Ureter (tissue), 1 donor: ENCODE data around the gene TMEM209. TPM values are rescaled to one million over a fixed set of nuclear protein-coding genes. Genes with fewer than 3 reads are reported as not detected.
"Not testable (repeated sequence)": the region's sequence is repeated elsewhere in the genome, so short reads cannot be mapped to it uniquely, and the experiment has no call there.

Experiments
- DNase-seq: peaks from one replicate; pipeline ENCODE4 v3.0.0-alpha.2; 2020; ENCODE audit warnings: low spot score
- total RNA-seq: library from RNA; stranded (reverse); gene quantifications from one replicate; pipeline ENCODE4 v1.2.4, GENCODE V29; 2023
- donor health status: DM: yes; HTN: yes; CAD: no.

Gene TMEM209
- total RNA-seq, 1 donor from 2014 or later = 36.5 TPM

GRCh38 chr7:130218806-130219620 lies 13.8 kb upstream of the TMEM209 start:
- no peak for DNase-seq

GRCh38 chr7:130216750-130217149 lies 11.5 kb upstream of the TMEM209 start:
- no peak for DNase-seq

GRCh38 chr7:130216025-130216424 lies 10.8 kb upstream of the TMEM209 start:
- DNase-seq = no peak

- DNase-seq = no peak
Measured at GRCh38 chr7:130213828-130214227, 8.6 kb upstream of the TMEM209 start.

- DNase-seq = no peak
Measured at GRCh38 chr7:130210181-130210935, 5.2 kb upstream of the TMEM209 start.

- DNase-seq = no peak
Measured at GRCh38 chr7:130208516-130208915, 3.3 kb upstream of the TMEM209 start.

GRCh38 chr7:130207642-130208041 lies 2.4 kb upstream of the TMEM209 start, which contains the start of gene SSMEM1:
Gene SSMEM1 (plus strand): TSS chr7:130207860. CDS start chr7:130207911, 51 bp downstream.
- no peak for DNase-seq

- DNase-seq = no peak
Measured at GRCh38 chr7:130207033-130207432, 1.8 kb upstream of the TMEM209 start.

GRCh38 chr7:130201796-130202195 lies 3.4 kb downstream of the TMEM209 start:
- DNase-seq = no peak

- no peak for DNase-seq
Measured at GRCh38 chr7:130197094-130197493, 8.1 kb downstream of the TMEM209 start.

GRCh38 chr7:130196476-130196875 lies 8.7 kb downstream of the TMEM209 start:
- DNase-seq = no peak

- no peak for DNase-seq
Measured at GRCh38 chr7:130195396-130195795, 9.8 kb downstream of the TMEM209 start.

GRCh38 chr7:130191791-130192190 lies 13.4 kb downstream of the TMEM209 start:
- DNase-seq = no peak

- no peak for DNase-seq
Measured at GRCh38 chr7:130189343-130189742, 15.9 kb downstream of the TMEM209 start.

- DNase-seq = no peak
Measured at GRCh38 chr7:130187360-130187759, 17.8 kb downstream of the TMEM209 start.

- DNase-seq = not testable (repeated sequence)
Measured at GRCh38 chr7:130184349-130184748, 20.9 kb downstream of the TMEM209 start.

GRCh38 chr7:130182990-130183389 lies 22.2 kb downstream of the TMEM209 start:
- DNase-seq = no peak

- DNase-seq = no peak
Measured at GRCh38 chr7:130181263-130181605, 24.0 kb downstream of the TMEM209 start.

GRCh38 chr7:130180571-130181262 lies 24.5 kb downstream of the TMEM209 start:
- DNase-seq = no peak

GRCh38 chr7:130179631-130180030 lies 25.6 kb downstream of the TMEM209 start:
- DNase-seq = no peak

- no peak for DNase-seq
Measured at GRCh38 chr7:130178251-130178650, 27.0 kb downstream of the TMEM209 start.

- no peak for DNase-seq
Measured at GRCh38 chr7:130174237-130174959, 30.8 kb downstream of the TMEM209 start.
